Sigmoid colon (tissue), 4 donors: ENCODE measurements around the gene GRAMD1B.

Source experiments
- CTCF ChIP-seq, 4 experiments: fragments of 450-650 bp in 3 of 4; fragments of 200-600 bp in 1 of 4; IDR thresholded peaks; one replicate each; pipeline ENCODE4 v1.5.1; 2016 to 2019; ENCODE audit warnings: antibody characterized with exemption in 4 of 4, mild to moderate bottlenecking in 3 of 4, moderate library complexity in 2 of 4
- POLR2A ChIP-seq, 2 donors: fragments of 450-650 bp; IDR thresholded peaks; one replicate each; pipeline ENCODE4 v1.6.1; 2016; ENCODE audit warnings: antibody characterized with exemption in 2 of 2, mild to moderate bottlenecking in 2 of 2, moderate library complexity in 2 of 2
- POLR2AphosphoS5 ChIP-seq, 4 donors: sonication (generic); formaldehyde crosslinking; IDR thresholded peaks; one replicate each; pipeline ENCODE4 v1.6.1; 2017; ENCODE audit warnings: antibody characterized with exemption in 4 of 4

GRCh38 chr11:123548774-123549173 is 118.7 kb downstream of the GRAMD1B start:
- TF ChIP-seq CTCF (IDR thresholded peaks at IDR 0.05) (no peak), POLR2A (IDR thresholded peaks at IDR 0.05) (no peak), POLR2AphosphoS5 (IDR thresholded peaks at IDR 0.05) (no peak)
